Esophagus mucosa (tissue), 1 donor: ENCODE measurements around the gene TAOK3. TPM values are rescaled to one million over a fixed set of nuclear protein-coding genes. Genes with fewer than 3 reads are reported as not detected.
A peak's percentile ranks its signal among the peaks of the same experiment; 100 is the strongest.
"Not testable (repeated sequence)": the region's sequence is repeated elsewhere in the genome, so short reads cannot be mapped to it uniquely, and the experiment has no call there.

Experiments
- ATAC-seq: fragments of 200-7000 bp; cut with Tn5 transposase; one replicate; pipeline ENCODE4 v1.9.1; 2020
- total RNA-seq: library from RNA; stranded (reverse); gene quantifications from one replicate; pipeline ENCODE4 v1.2.4, GENCODE V29; 2023
- donor health status: DM: yes; HTN: yes; CAD: no.

Gene TAOK3
- total RNA-seq, 1 donor from 2014 or later: 22.8 TPM

DNA sequence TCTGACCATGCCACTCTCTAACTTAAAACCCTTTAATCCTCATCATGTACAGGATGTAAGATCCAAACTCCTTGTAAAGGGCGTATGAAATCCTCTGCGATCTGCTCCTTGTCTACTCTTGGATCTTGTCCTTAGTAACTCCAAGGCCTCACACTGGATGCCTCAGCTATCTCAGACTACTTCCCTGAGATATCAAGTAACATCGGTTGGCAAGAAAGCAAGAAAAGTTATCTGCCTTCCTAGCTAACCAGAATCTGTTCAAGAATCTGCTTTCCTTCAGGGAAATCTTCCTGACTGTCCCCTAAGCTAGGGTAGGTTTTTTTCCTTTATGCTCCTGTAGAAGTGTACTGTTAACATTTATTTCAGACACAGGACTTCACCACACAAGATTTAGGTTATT, 82.6 kb downstream of the TAOK3 start:
- ATAC-seq: no peak

DNA sequence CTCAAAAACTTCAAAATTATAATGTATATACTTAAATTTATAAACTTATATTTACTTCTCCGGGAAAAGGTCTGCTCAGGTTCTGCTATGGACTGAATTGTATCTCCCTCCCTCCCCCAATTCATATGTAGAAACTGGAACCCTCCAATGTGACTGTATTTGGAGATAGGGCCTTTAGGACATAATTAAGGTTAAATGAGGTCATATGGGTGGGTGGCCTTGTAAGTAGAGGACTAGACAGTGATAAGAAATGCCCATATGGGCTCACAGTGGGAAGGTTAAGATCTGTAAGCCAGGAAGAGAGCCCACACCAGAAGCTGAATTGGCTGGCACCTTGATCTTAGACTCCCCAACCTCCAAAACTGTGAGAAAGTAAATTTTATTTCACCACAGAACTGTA, 84.5 kb downstream of the TAOK3 start:
- no peak for ATAC-seq

DNA sequence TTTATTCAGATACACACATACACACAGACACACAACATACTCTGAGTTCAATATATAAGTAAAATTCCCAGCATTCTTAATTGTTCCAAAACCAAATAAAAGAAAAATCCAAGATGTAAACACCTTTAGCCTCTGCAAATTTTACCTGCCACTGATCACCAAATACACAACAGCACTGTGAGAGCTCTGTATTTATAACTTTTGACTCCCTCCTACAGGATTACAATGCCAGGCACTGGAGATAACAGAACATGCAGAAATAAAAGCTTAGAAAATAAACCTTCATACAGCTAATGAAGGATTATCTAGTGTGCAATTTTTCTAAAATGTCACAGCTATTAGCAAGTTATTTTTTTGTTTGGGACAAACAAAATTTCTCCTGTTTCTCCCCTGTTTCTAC, 85.0 kb downstream of the TAOK3 start:
- no peak for ATAC-seq

- no peak for ATAC-seq
These were observed 89.9 kb downstream of the TAOK3 start for GRCh38 chr12:118282767-118283166.

DNA sequence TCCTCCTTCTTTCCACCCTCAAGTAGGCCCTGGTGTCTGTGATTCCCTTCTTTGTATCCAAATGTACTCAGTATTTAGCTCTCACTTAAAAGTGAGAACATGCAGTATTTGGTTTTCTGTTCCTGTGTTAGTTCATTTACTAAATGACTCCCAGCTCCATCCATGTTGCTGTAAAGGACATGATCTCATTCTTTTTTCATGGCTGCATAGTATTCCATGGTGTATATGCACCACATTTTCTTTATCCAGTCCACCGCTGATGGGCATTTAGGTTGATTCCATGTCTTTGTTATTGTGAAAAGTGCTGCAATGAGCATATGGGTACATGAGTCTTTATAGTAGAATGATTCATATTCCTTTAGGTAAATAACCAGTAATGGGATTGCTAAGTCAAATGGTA, 94.4 kb downstream of the TAOK3 start:
- not testable (repeated sequence) for ATAC-seq

GRCh38 chr12:118274066-118274465, 98.6 kb downstream of the TAOK3 start:
- no peak for ATAC-seq

DNA sequence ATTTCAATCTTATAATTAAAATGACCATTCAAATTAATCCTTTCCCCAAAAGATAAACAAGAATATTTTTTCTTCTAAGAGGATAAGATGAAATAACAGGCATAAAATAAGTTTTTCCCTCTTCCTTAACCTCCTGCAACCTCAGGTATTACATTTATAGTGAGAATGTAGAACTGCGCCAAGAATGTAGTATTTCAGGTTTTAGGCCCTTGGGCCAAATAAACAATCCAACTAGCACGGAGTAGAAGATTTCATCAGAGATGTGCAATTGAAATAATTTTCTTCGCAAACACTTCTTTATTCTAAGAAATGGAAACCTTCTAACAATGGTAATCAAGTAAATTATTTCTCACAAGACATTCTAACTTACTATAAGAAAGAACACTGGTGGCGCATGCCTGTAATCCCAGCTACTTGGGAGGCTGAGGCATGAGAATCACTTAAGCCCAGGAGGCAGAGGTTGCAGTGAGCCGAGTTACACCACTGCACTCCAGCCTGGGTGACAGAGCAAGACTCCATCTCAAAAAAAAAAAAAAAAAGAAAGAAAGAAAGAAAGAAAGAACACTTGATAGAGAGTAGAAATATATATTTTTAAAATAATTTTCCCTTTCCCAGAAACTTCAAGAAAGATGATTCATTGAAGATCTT, 100.8 kb downstream of the TAOK3 start:
- ATAC-seq: peak; percentile 93

GRCh38 chr12:118271183-118271582, 101.5 kb downstream of the TAOK3 start:
- ATAC-seq: no peak

DNA sequence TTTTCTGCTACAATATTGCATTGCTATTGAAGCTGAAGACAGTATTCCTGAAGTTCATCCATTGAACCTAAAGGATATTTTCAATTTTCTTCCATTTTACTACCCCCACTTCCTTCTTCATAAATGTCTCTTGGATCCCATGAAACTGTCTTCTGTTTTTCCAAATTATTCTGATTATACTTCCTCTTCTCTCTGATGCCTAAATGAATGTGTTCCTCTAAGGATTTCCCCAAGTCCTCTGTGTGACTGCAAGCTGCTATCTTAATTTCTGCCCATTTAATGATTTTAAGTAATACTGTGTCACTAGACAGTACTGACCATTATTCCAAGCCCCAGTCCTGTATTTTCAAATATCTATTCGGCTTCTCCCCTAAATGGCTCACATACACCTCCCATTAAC, 102.9 kb downstream of the TAOK3 start:
- no peak for ATAC-seq

- no peak for ATAC-seq
These were observed 113.6 kb downstream of the TAOK3 start for GRCh38 chr12:118259079-118259478.

- no peak for ATAC-seq
These were observed 116.4 kb downstream of the TAOK3 start for GRCh38 chr12:118256352-118256751.

- ATAC-seq: no peak
These were observed 123.2 kb downstream of the TAOK3 start for GRCh38 chr12:118249547-118249946.

DNA sequence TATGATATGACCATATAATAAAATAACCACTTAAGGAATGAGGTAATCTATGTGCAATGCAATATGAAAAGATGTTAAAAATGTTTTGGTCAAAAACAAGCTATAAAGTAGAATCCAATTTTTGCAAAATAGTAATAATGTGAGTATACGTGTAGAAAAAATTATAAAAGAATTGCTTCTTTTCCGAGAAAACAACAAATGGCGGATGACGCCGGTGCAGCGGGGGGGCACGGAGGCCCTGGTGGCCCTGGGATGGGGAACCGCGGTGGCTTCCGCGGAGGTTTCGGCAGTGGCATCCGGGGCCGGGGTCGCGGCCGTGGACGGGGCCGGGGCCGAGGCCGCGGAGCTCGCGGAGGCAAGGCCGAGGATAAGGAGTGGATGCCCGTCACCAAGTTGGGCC, 126.8 kb downstream of the TAOK3 start:
- ATAC-seq: not testable (repeated sequence)

GRCh38 chr12:118238888-118239287, 133.8 kb downstream of the TAOK3 start:
- peak; percentile 34 for ATAC-seq

DNA sequence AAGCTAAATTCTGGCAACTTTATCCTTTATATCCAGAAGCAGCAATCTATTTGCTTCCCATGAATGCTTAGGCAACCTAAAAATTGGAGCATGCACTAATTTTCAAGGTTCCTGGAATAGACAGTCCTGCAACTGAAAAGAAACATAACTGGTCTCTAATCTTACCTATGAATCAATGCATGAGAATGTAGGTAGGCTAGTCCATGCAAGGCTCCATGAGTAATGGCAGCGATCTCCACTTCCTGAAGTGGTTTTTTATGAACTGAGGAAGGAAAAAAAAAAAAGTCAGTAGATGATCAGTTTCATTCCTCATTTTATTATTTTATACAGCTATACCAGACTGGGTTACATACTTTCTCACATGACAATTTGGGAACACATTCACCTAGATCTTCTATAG, 134.8 kb downstream of the TAOK3 start:
- ATAC-seq: peak; percentile 99

GRCh38 chr12:118237052-118237665, 135.5 kb downstream of the TAOK3 start:
- peak; percentile 19 for ATAC-seq

- ATAC-seq: peak; percentile 66
These were observed 152.0 kb downstream of the TAOK3 start for GRCh38 chr12:118220702-118221101.

- no peak for ATAC-seq
These were observed 152.9 kb downstream of the TAOK3 start for GRCh38 chr12:118219772-118220171.

DNA sequence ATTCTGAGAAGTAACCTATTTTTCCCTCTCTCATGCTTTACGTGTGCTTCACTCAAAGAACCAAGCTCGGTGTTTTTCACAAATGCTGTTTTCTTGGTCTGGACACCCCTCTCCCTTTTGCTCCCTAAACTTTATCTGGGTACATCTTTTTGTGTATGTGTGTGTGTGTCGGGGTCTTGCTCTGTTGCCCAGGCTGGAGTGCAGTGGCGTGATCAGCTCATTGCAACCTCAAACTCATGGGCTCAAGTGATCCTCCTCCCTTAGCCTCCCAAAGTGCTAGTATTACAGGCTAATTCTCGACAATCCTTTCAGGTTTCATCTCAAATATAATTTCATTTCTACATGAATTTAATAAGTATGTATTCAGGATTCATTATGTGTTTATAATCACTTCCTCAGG, 153.6 kb downstream of the TAOK3 start:
- ATAC-seq: no peak

GRCh38 chr12:118213452-118213851, 159.3 kb downstream of the TAOK3 start:
- ATAC-seq: no peak

DNA sequence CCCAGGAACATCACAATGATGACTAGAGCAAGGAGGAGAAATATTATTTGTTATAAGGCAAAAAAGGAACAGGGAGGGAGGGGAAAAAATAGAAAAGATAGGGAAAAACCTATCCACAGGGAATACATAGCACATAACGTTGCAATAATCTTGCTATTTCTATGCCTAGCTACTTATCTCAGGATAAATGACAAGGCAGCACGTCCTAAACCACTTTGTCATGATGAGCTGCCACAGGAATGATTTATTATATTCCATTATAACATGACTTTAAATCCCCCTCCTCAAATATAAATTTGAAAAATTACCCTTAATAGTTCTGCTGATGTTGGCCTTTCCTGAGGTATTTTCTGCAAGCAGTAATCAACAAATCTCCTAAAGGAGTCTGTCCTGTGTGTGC, 160.1 kb downstream of the TAOK3 start:
- ATAC-seq: no peak

GRCh38 chr12:118206107-118206412, 166.6 kb downstream of the TAOK3 start:
- no peak for ATAC-seq

DNA sequence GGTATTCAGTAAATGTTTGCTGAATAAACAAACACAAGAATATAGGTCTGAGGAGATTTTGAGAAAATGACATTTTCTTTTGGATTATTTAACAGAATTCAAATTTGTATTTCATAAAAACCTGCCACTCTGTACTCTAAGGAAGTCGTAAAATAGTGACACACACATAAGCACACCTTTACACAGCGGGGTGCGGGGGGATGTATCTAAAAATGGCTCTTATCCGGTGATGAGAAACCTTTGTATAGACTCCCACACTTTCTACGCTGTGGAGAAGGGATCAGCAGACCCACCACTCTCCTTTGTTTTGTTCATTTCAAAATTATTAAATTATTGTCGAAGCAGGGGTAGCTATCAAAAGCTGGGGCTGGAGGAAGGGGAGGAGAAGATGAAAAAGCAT, 178.7 kb downstream of the TAOK3 start:
- ATAC-seq: no peak

DNA sequence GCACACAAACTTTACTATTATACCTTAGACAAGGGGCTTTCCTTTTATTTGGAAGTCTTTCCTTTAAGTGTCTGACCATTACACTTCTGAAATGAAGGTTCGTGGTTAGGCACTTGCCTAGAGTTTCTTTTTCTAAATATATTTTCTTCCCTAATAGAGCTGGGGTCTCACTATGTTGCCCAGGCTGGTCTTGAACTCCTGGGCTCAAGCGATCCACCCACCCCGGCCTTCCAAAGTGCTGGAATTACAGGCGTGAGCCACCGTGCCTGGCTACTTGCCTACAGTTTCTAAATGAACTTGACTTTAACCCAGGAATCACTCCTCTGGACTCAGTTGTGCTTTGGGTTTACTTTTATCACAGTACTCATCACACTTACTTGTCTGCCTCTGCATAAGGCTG, 179.2 kb downstream of the TAOK3 start:
- no peak for ATAC-seq

DNA sequence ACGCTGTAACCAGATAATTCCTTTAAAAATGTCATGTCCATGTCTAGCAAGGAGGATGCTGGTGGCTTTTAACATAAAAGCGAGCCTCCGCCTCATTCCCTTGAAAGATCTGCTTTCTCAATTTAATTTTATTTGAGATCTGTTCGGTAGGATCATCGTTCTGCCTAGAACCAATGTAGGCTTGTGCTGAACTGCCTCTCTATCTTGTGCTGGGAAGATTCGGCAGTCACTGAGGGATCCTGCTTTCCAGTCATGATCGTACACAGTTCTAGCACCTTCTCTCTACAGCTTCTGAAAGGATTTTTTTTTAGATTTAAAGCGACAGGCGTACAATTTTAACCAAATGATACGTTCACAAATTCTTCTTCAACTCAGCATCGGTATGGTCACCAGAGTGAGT, 182.4 kb downstream of the TAOK3 start:
- ATAC-seq: peak; percentile 45
